Smooth muscle cell of the pulmonary artery (primary cell): Measurements from ENCODE around the gene GTPBP2. TPM values are rescaled to one million over a fixed set of nuclear protein-coding genes. Genes with fewer than 3 reads are reported as not detected.

Experiments used
- total RNA-seq: library from RNA; depleted of rRNA; stranded (reverse); fragments of >200 nt; gene quantifications from 2 replicates; pipeline ENCODE4 v1.2.3, GENCODE V29; 2014

GTPBP2 gene
- 63.2 and 80.7 TPM in 2 replicates for total RNA-seq

GRCh38 chr6:43629104-43629504 is at the start of gene GTPBP2:
GTPBP2 (minus strand) TSS chr6:43629264; CDS start chr6:43629162, 102 bp downstream.

GRCh38 chr6:43644940-43645612 is 16.0 kb upstream of the GTPBP2 start, which contains the start of gene RSPH9:
RSPH9 (plus strand) TSS chr6:43645036; CDS start chr6:43645099, 63 bp downstream.

GRCh38 chr6:43635387-43636307 is 6.6 kb upstream of the GTPBP2 start, which contains the start of gene MAD2L1BP:
MAD2L1BP (plus strand) TSS chr6:43635840; CDS start chr6:43635876, 36 bp downstream.

GRCh38 chr6:43575772-43576551 is 53.1 kb downstream of the GTPBP2 start, which contains the start of the genes POLH and XPO5:
POLH (plus strand) TSS chr6:43576185; CDS start chr6:43582320, 6,135 bp downstream.
XPO5 (minus strand) TSS chr6:43576038; CDS start chr6:43575864, 174 bp downstream.

Other genes with a start within 250 kb of the GTPBP2 start
- gene ABCC10, start 201.7 kb downstream of the GTPBP2 start, total RNA-seq, result 24.1 and 30.9 TPM in 2 replicates
- gene DLK2, start 173.7 kb downstream of the GTPBP2 start, total RNA-seq, result 0.20 and 0.86 TPM in 2 replicates
- gene TJAP1, start 151.7 kb downstream of the GTPBP2 start, total RNA-seq, result 9.6 and 13.7 TPM in 2 replicates
- 0.78 and 1.4 TPM in 2 replicates for gene LRRC73, start 118.9 kb downstream of the GTPBP2 start, total RNA-seq
- gene YIPF3, start 112.3 kb downstream of the GTPBP2 start, total RNA-seq, result 105 and 112 TPM in 2 replicates
- 16.6 and 24.9 TPM in 2 replicates for gene POLR1C, start 112.2 kb downstream of the GTPBP2 start, total RNA-seq
- gene XPO5, start 53.2 kb downstream of the GTPBP2 start, total RNA-seq, result 23.3 and 36.7 TPM in 2 replicates
- 25.6 and 28.0 TPM in 2 replicates for gene POLH, start 53.1 kb downstream of the GTPBP2 start, total RNA-seq
- 12.5 and 13.9 TPM in 2 replicates for gene MAD2L1BP, start 6.6 kb upstream of the GTPBP2 start, total RNA-seq
- 0.83 and 1.3 TPM in 2 replicates for gene RSPH9, start 15.8 kb upstream of the GTPBP2 start, total RNA-seq
- gene MRPS18A, start 58.5 kb upstream of the GTPBP2 start, total RNA-seq, result 26.7 and 32.8 TPM in 2 replicates
- 623 and 855 TPM in 2 replicates for gene VEGFA, start 140.9 kb upstream of the GTPBP2 start, total RNA-seq